Measurements from ENCODE around the gene AUTS2. TPM values are rescaled to one million over a fixed set of nuclear protein-coding genes. Genes with fewer than 3 reads are reported as not detected.

Gene AUTS2
- total and polyA plus RNA-seq, 4 donors = 4.9 to 24.4 (median 7.0) TPM

DNA sequence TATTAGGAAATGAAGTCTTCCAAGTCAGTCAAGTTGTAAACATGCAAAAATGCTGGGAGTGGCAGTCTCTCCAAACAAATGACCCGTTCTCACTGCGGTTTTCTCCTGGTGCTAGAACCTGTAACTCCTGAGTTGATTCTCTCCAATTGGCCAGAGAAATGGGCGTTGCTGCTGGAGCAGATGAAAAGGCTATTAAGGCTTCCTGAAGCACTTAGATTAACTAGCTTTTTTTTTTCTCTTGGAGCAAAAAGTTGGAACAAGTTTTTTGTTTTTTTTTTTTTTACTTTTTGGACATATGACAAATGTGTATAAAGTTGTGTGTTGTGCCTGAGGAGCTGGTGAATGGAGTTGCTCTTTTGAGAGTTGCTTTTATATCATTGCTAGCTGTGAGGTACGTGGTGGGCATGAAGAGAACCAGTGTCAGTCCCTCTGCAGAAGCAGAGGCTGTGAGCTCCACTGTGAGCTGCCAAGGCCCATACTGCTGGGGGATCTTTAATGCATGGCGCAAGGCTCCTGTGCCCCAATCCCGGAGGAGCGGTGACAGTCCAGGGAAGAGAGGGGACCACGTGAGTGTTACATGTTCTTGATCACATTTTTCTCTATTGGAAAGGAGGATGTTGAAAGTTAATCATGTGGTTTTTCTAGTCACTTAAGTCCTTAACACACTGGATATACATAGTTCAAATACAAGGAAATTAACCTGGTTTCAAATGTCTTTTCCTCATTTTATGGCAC is 1140.0 kb downstream of the AUTS2 start:
- H3K27ac ChIP-seq (ENCODE audit: low read depth in 1 of 2, low read length in 2 of 2) = no peak overlapping the region
- H3K4me1 ChIP-seq (ENCODE audit: control insufficient read depth in 4 of 4, insufficient read depth in 4 of 4, low read length in 3 of 4) = peaks cover 3 to 18% (median 14%) of the 10 kb centered on the region in 4 donors
- 63% methylated on average over 8 of the region's 8 CpGs for WGBS
- H3K27me3 ChIP-seq (ENCODE audit: control insufficient read depth in 4 of 4, insufficient read depth in 4 of 4, low read length in 3 of 4) = no peaks in the 10 kb centered on the region
- H3K4me3 ChIP-seq (ENCODE audit: low read depth in 1 of 3, low read length in 3 of 3) = no peak overlapping the region
- H3K9ac ChIP-seq (ENCODE audit: low read depth in 1 of 2, low read length in 2 of 2) = no peak overlapping the region
- no peaks in the 10 kb centered on the region for H3K9me3 ChIP-seq (ENCODE audit: control insufficient read depth in 4 of 4, low read length in 3 of 4)
- peaks cover 0 to 1% (median 0%) of the 10 kb centered on the region in 4 donors for H3K36me3 ChIP-seq (ENCODE audit: control insufficient read depth in 4 of 4, insufficient read depth in 3 of 4, low read depth in 1 of 4, low read length in 3 of 4)
- TF ChIP-seq SP1 (IDR thresholded peaks at IDR 0.05) (no peak), RAD21 (IDR thresholded peaks at IDR 0.05) (peak in 1 of 2 donors; percentile 47), JUND (IDR thresholded peaks at IDR 0.05) (no peak), HNF4G (IDR thresholded peaks at IDR 0.05) (no peak)
- TF ChIP-seq, protein P1, sequence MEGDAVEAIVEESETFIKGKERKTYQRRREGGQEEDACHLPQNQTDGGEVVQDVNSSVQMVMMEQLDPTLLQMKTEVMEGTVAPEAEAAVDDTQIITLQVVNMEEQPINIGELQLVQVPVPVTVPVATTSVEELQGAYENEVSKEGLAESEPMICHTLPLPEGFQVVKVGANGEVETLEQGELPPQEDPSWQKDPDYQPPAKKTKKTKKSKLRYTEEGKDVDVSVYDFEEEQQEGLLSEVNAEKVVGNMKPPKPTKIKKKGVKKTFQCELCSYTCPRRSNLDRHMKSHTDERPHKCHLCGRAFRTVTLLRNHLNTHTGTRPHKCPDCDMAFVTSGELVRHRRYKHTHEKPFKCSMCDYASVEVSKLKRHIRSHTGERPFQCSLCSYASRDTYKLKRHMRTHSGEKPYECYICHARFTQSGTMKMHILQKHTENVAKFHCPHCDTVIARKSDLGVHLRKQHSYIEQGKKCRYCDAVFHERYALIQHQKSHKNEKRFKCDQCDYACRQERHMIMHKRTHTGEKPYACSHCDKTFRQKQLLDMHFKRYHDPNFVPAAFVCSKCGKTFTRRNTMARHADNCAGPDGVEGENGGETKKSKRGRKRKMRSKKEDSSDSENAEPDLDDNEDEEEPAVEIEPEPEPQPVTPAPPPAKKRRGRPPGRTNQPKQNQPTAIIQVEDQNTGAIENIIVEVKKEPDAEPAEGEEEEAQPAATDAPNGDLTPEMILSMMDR (IDR thresholded peaks at IDR 0.05; ENCODE audit: low read depth, low read length, missing input control) = no peak
- TF ChIP-seq, protein P2, sequence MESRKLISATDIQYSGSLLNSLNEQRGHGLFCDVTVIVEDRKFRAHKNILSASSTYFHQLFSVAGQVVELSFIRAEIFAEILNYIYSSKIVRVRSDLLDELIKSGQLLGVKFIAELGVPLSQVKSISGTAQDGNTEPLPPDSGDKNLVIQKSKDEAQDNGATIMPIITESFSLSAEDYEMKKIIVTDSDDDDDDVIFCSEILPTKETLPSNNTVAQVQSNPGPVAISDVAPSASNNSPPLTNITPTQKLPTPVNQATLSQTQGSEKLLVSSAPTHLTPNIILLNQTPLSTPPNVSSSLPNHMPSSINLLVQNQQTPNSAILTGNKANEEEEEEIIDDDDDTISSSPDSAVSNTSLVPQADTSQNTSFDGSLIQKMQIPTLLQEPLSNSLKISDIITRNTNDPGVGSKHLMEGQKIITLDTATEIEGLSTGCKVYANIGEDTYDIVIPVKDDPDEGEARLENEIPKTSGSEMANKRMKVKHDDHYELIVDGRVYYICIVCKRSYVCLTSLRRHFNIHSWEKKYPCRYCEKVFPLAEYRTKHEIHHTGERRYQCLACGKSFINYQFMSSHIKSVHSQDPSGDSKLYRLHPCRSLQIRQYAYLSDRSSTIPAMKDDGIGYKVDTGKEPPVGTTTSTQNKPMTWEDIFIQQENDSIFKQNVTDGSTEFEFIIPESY (IDR thresholded peaks at IDR 0.05) = no peak
- TF ChIP-seq, protein P3, sequence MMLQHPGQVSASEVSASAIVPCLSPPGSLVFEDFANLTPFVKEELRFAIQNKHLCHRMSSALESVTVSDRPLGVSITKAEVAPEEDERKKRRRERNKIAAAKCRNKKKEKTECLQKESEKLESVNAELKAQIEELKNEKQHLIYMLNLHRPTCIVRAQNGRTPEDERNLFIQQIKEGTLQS (IDR thresholded peaks at IDR 0.05) = no peak
- no peak for DNase-seq (ENCODE audit: low spot score)

DNA sequence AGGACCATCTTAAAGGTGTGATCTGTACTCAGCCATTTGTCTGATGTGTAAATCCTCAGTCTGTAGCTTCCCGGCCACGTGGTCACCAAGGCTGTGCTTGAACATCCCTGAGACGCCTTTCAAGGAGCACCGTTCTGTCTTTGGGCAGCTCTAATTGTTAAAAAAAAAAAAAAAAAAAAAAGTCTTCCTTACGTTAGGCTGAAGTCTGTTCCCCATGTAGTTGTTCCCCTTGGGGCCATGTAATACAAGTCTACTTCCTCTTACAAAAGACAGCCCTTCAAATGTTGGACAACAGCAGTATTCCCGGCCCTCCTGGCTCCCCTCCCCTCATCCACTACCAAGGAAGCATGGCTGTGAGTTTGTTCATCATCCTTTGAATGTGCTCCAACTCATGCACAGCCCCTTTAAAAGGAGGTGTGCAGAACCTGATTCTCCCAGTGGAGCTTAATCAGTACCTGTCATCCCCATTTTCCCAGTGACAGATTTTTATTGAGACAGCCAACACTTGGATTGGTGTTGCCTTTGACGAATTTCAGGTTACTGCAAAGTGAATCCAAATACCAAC is 1141.5 kb downstream of the AUTS2 start:
- H3K36me3 ChIP-seq (ENCODE audit: control insufficient read depth in 4 of 4, insufficient read depth in 3 of 4, low read depth in 1 of 4, low read length in 3 of 4) = peaks cover 0 to 1% (median 0%) of the 10 kb centered on the region in 4 donors
- no peak overlapping the region for H3K4me3 ChIP-seq (ENCODE audit: low read depth in 1 of 3, low read length in 3 of 3)
- H3K9me3 ChIP-seq (ENCODE audit: control insufficient read depth in 4 of 4, low read length in 3 of 4) = no peaks in the 10 kb centered on the region
- TF ChIP-seq, protein P4, sequence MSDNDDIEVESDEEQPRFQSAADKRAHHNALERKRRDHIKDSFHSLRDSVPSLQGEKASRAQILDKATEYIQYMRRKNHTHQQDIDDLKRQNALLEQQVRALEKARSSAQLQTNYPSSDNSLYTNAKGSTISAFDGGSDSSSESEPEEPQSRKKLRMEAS (IDR thresholded peaks at IDR 0.05) = no peak
- TF ChIP-seq GABPA (IDR thresholded peaks at IDR 0.05 in 1 of 2, conservative IDR thresholded peaks at IDR 0.05 in 1 of 2) (no peak), EGR1 (IDR thresholded peaks at IDR 0.05; ENCODE audit: low read depth in 2 of 2) (no peak)
- peaks cover 3 to 18% (median 14%) of the 10 kb centered on the region in 4 donors for H3K4me1 ChIP-seq (ENCODE audit: control insufficient read depth in 4 of 4, insufficient read depth in 4 of 4, low read length in 3 of 4)
- no peak for DNase-seq (ENCODE audit: low spot score)
- no peaks in the 10 kb centered on the region for H3K27me3 ChIP-seq (ENCODE audit: control insufficient read depth in 4 of 4, insufficient read depth in 4 of 4, low read length in 3 of 4)
- H3K9ac ChIP-seq (ENCODE audit: low read depth in 1 of 2, low read length in 2 of 2) = no peak overlapping the region
- H3K27ac ChIP-seq (ENCODE audit: low read depth in 1 of 2, low read length in 2 of 2) = no peak overlapping the region
- 70% methylated on average over 7 of the region's 7 CpGs for WGBS

DNA sequence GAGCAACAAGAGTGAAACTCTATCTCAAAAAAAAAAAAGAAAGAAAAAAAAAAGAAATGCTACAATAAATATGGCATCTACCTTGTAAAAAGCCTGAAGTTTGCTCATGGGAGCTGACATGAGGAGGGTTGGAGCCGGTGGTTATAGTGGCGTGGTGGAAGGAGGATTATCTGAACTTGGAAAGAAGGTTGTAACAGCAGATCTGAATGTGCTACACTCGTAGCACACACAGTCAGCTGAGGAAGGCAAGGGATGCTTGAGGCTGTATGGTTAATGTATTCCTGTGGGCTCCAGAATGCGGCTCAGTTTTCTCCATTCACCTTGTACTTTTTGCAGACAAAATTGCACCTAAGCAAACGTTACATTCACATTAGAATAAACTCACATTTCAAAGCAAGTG is 1143.4 kb downstream of the AUTS2 start:
- Histone ChIP-seq H3K27ac (ENCODE audit: low read depth in 1 of 2, low read length in 2 of 2) (no peak overlapping the region), H3K27me3 (ENCODE audit: control insufficient read depth in 4 of 4, insufficient read depth in 4 of 4, low read length in 3 of 4) (no peaks in the 10 kb centered on the region), H3K9ac (ENCODE audit: low read depth in 1 of 2, low read length in 2 of 2) (no peak overlapping the region), H3K4me3 (ENCODE audit: low read depth in 1 of 3, low read length in 3 of 3) (no peak overlapping the region), H3K4me1 (ENCODE audit: control insufficient read depth in 4 of 4, insufficient read depth in 4 of 4, low read length in 3 of 4) (peaks cover 3 to 13% (median 10%) of the 10 kb centered on the region in 4 donors), H3K36me3 (ENCODE audit: control insufficient read depth in 4 of 4, insufficient read depth in 3 of 4, low read depth in 1 of 4, low read length in 3 of 4) (peaks cover 0 to 1% (median 0%) of the 10 kb centered on the region in 4 donors), H3K9me3 (ENCODE audit: control insufficient read depth in 4 of 4, low read length in 3 of 4) (no peaks in the 10 kb centered on the region)
- TF ChIP-seq, protein P2 (IDR thresholded peaks at IDR 0.05) = no peak
- no peak for TF ChIP-seq RXRA (IDR thresholded peaks at IDR 0.05)
- no peak for TF ChIP-seq HNF4A (conservative IDR thresholded peaks at IDR 0.05)
- no peak for TF ChIP-seq HNF4G (IDR thresholded peaks at IDR 0.05)
- no peak for TF ChIP-seq EGR1 (IDR thresholded peaks at IDR 0.05; ENCODE audit: low read depth in 2 of 2)
- TF ChIP-seq FOXA2 (IDR thresholded peaks at IDR 0.05) = no peak
- no peak for TF ChIP-seq GABPA (IDR thresholded peaks at IDR 0.05 in 1 of 2, conservative IDR thresholded peaks at IDR 0.05 in 1 of 2)
- TF ChIP-seq RAD21 (IDR thresholded peaks at IDR 0.05) = no peak
- no peak for TF ChIP-seq YY1 (IDR thresholded peaks at IDR 0.05)
- TF ChIP-seq FOXA1 (IDR thresholded peaks at IDR 0.05) = no peak
- no peak for TF ChIP-seq SP1 (IDR thresholded peaks at IDR 0.05)
- TF ChIP-seq, protein P4 (IDR thresholded peaks at IDR 0.05) = no peak
- no peak for TF ChIP-seq TAF1 (conservative IDR thresholded peaks at IDR 0.05)
- WGBS = 87% methylated on average over 5 of the region's 5 CpGs
- no peak for DNase-seq (ENCODE audit: low spot score)
